ENCODE data around the gene SELENOO.

The SELENOO gene

GRCh38 chr22:50185375-50186087, 15.3 kb upstream of the SELENOO start, which contains the start of gene TRABD:
Gene TRABD, plus strand, starts transcription at chr22:50185913. Its CDS starts 7,148 bp downstream, at chr22:50193061.
- DNase-seq, result peak; percentile 92

GRCh38 chr22:50186181-50186714, 14.6 kb upstream of the SELENOO start:
- DNase-seq, result no peak

GRCh38 chr22:50186761-50187523, 13.9 kb upstream of the SELENOO start:
- DNase-seq, result no peak

- no peak for DNase-seq
Observed at GRCh38 chr22:50188356-50188755, 12.5 kb upstream of the SELENOO start.

- no peak for DNase-seq
Observed at GRCh38 chr22:50189184-50189848, 11.5 kb upstream of the SELENOO start.

- no peak for DNase-seq
Observed at GRCh38 chr22:50189849-50190181, 11.0 kb upstream of the SELENOO start.

- DNase-seq, result peak; percentile 86
Observed at GRCh38 chr22:50190182-50190940, 10.4 kb upstream of the SELENOO start.

GRCh38 chr22:50190941-50191741, 9.7 kb upstream of the SELENOO start:
- DNase-seq, result peak; percentile 82

- no peak for DNase-seq
Observed at GRCh38 chr22:50192436-50193204, 8.2 kb upstream of the SELENOO start.

GRCh38 chr22:50193621-50194020, 7.2 kb upstream of the SELENOO start:
- DNase-seq, result no peak

GRCh38 chr22:50194037-50194805, 6.6 kb upstream of the SELENOO start:
- DNase-seq, result no peak

- DNase-seq, result no peak
Observed at GRCh38 chr22:50196256-50196655, 4.6 kb upstream of the SELENOO start.

GRCh38 chr22:50197000-50197800, 3.6 kb upstream of the SELENOO start:
- DNase-seq, result no peak

- DNase-seq, result no peak
Observed at GRCh38 chr22:50197856-50198623, 2.8 kb upstream of the SELENOO start.

- DNase-seq, result no peak
Observed at GRCh38 chr22:50198624-50199017, 2.2 kb upstream of the SELENOO start.

- DNase-seq, result no peak
Observed at GRCh38 chr22:50199251-50199721, 1.5 kb upstream of the SELENOO start.

- peak; percentile 69 for DNase-seq
Observed at GRCh38 chr22:50199829-50200460, 866 bp upstream of the SELENOO start.

All from activated CD8-positive, alpha-beta memory T cell treated with anti-CD3 and anti-CD28 coated beads, Interleukin-2, amount 50 U/mL, for 48 hours (primary cell).